PC-3 (cell line): ENCODE measurements around the gene NPEPL1. TPM values are rescaled to one million over a fixed set of nuclear protein-coding genes. Genes with fewer than 3 reads are reported as not detected.

Source experiments
- ATAC-seq: fragments of 200-7000 bp; cut with Tn5 transposase; 2 replicates; pipeline ENCODE4 v1.9.1; 2020; ENCODE audit warnings: mild to moderate bottlenecking, moderate library complexity
- BruUV-seq: library from RNA; stranded (reverse); fragments of 400-500 nt; replicated peaks from 2 replicates; lab custom pipeline; 2021; lab: Mats Ljungman, UMichigan
- CTCF ChIA-PET: fragments of 300-600 bp; sonication (Branson Sonifier 250); formaldehyde crosslinking; loops from one replicate; lab custom pipeline; 2022; ENCODE audit warnings: antibody characterized with exemption; lab: Charles Lee
- POLR2A ChIA-PET: fragments of 300-600 bp; sonication (Branson Sonifier 250); formaldehyde crosslinking; loops from one replicate; lab custom pipeline; 2022; ENCODE audit warnings: antibody characterized with exemption; ENCODE audit not compliant: unreplicated experiment; lab: Charles Lee
- DNase-seq: peaks from one replicate; pipeline ENCODE4 v3.0.0-alpha.2; 2015
- H2AFZ ChIP-seq: fragments of 300-600 bp; sonication (generic); 2 replicates; pipeline ENCODE4 v1.6.0; 2016; ENCODE audit warnings: antibody characterized with exemption, low read length
- H3F3A ChIP-seq: fragments of 300-600 bp; sonication (generic); one replicate; pipeline ENCODE4 v1.6.0; 2017; ENCODE audit warnings: antibody characterized with exemption, low read length, control low read depth, mild to moderate bottlenecking; ENCODE audit not compliant: unreplicated experiment
- H3K27ac ChIP-seq: fragments of 300-600 bp; sonication (generic); 2 replicates; pipeline ENCODE4 v1.5.1; 2016; ENCODE audit warnings: mild to moderate bottlenecking, low read length
- H3K27me3 ChIP-seq: fragments of 300-600 bp; sonication (generic); 2 replicates; pipeline ENCODE4 v1.6.1; 2016; ENCODE audit warnings: low read length, mixed read lengths
- H3K36me3 ChIP-seq: fragments of 300-600 bp; sonication (generic); 2 replicates; pipeline ENCODE4 v1.6.1; 2016; ENCODE audit warnings: low read depth, mixed run types, low read length, mixed read lengths
- H3K4me1 ChIP-seq: fragments of 300-600 bp; sonication (generic); 2 replicates; pipeline ENCODE4 v1.5.1; 2016; ENCODE audit warnings: low read length; ENCODE audit not compliant: insufficient read depth
- H3K4me2 ChIP-seq: fragments of 300-600 bp; sonication (generic); 2 replicates; pipeline ENCODE4 v1.6.0; 2016; ENCODE audit warnings: low read length
- H3K4me3 ChIP-seq: fragments of 300-600 bp; sonication (generic); 2 replicates; pipeline ENCODE4 v1.5.1; 2016; ENCODE audit warnings: mild to moderate bottlenecking, low read length, mixed read lengths
- H3K79me2 ChIP-seq: fragments of 300-600 bp; sonication (generic); 2 replicates; pipeline ENCODE4 v1.6.1; 2017; ENCODE audit warnings: low read length, mixed read lengths
- H3K9ac ChIP-seq: fragments of 300-600 bp; sonication (generic); 2 replicates; pipeline ENCODE4 v1.6.0; 2016; ENCODE audit warnings: mild to moderate bottlenecking, low read length
- H3K9me2 ChIP-seq: fragments of 300-600 bp; sonication (generic); replicated peaks from 2 replicates; pipeline ENCODE4 v1.6.1; 2016; ENCODE audit warnings: mixed run types, low read length, mixed read lengths
- H3K9me3 ChIP-seq: fragments of 300-600 bp; sonication (generic); 2 replicates; pipeline ENCODE4 v1.6.1; 2016; ENCODE audit warnings: low read length, mixed read lengths
- H4K20me1 ChIP-seq: fragments of 300-600 bp; sonication (generic); 2 replicates; pipeline ENCODE4 v1.6.1; 2016; ENCODE audit warnings: low read length, mixed read lengths
- CTCF ChIP-seq: fragments of 300-600 bp; sonication (generic); conservative IDR thresholded peaks from 2 replicates; pipeline ENCODE4 v1.5.1; 2017; ENCODE audit warnings: antibody characterized with exemption, low read depth, mild to moderate bottlenecking, low read length
- EZH2 ChIP-seq: fragments of 300-600 bp; sonication (generic); IDR thresholded peaks from one replicate; pipeline ENCODE4 v1.6.1; 2017; ENCODE audit warnings: antibody characterized with exemption, mild to moderate bottlenecking, low read length; ENCODE audit not compliant: unreplicated experiment
- EZH2phosphoT487 ChIP-seq: fragments of 300-600 bp; sonication (generic); IDR thresholded peaks from 2 replicates; pipeline ENCODE4 v1.6.1; 2018; ENCODE audit warnings: mild to moderate bottlenecking, antibody characterized with exemption, low read length, borderline replicate concordance
- intact Hi-C: fragments of 100-400 bp; cut with micrococcal nuclease; formaldehyde crosslinking; loops from 2 replicates; pipeline ENCODE4 v1.9.0; 2023
- total RNA-seq: library from RNA; depleted of rRNA; stranded (reverse); fragments of >200 nt; gene quantifications from 2 replicates; pipeline ENCODE4 v1.2.3, GENCODE V29; 2014

The NPEPL1 gene
- total RNA-seq, 1 experiment from 2014 or later = 49.7 TPM

- Histone ChIP-seq H3F3A (no peaks in the 10 kb centered on the region), H4K20me1 (no peaks in the 10 kb centered on the region), H3K27me3 (peaks cover 96% of the 10 kb centered on the region), H3K27ac (no peak overlapping the region), H3K9me3 (no peaks in the 10 kb centered on the region), H3K4me3 (no peak overlapping the region), H3K79me2 (no peaks in the 10 kb centered on the region), H2AFZ (no peak overlapping the region), H3K4me1 (no peaks in the 10 kb centered on the region), H3K36me3 (no peaks in the 10 kb centered on the region), H3K9ac (no peak overlapping the region), H3K9me2 (no peaks in the 10 kb centered on the region), H3K4me2 (no peak overlapping the region)
- POLR2A ChIA-PET = no interaction called here
- BruUV-seq = no TSS peak
- DNase-seq (no peak), ATAC-seq (no peak)
- intact Hi-C loops = no loop called here
- CTCF ChIA-PET = no interaction called here
- TF ChIP-seq CTCF (no peak), EZH2 (no peak), EZH2phosphoT487 (no peak)
Measured at GRCh38 chr20:58753922-58754551, 61.4 kb downstream of the NPEPL1 start.

DNA sequence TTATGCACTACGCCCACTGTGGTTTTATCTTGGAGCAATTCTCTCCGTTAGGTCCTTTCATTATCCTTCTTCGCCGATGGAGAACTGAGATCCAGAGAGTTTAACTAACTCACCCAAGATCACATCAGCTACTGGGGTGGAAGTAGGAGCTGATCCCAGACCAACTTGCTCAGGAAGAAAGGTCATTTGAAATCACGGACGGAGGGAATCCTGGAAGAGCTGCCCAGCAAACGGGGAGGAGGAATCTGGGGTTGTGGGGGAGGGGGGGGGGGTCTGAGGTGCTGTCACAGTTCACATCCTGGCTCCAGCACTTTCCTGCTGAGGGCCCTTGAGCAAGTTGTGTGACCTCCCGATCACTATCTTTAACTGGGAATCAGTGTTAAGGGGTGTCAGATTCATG lies 62.0 kb downstream of the NPEPL1 start:
- no peak for ATAC-seq
- POLR2A ChIA-PET = no interaction called here

More for the DNA sequence above, 62.0 kb downstream of the NPEPL1 start:
- Histone ChIP-seq H3K36me3 (no peaks in the 10 kb centered on the region), H3K9me2 (no peaks in the 10 kb centered on the region), H3K9me3 (no peaks in the 10 kb centered on the region), H3K4me2 (no peak overlapping the region), H3K4me1 (no peaks in the 10 kb centered on the region), H3K4me3 (no peak overlapping the region), H3K79me2 (no peaks in the 10 kb centered on the region), H3F3A (no peaks in the 10 kb centered on the region), H2AFZ (no peak overlapping the region), H3K9ac (no peak overlapping the region), H4K20me1 (no peaks in the 10 kb centered on the region), H3K27me3 (peaks cover 96% of the 10 kb centered on the region), H3K27ac (no peak overlapping the region)
- DNase-seq = no peak
- CTCF ChIA-PET = no interaction called here
- intact Hi-C loops = no loop called here
- no TSS peak for BruUV-seq
- TF ChIP-seq CTCF (no peak), EZH2phosphoT487 (no peak), EZH2 (no peak)
